Kidney (tissue), 14 donors: Measurements from ENCODE around the gene CRTAC1. TPM values are rescaled to one million over a fixed set of nuclear protein-coding genes. Genes with fewer than 3 reads are reported as not detected.

Experiments used
- DNase-seq, 5 donors: peaks; one replicate each; pipeline ENCODE4 v3.0.0-alpha.2; 2013 to 2020
- FAIRE-seq: peaks from 2 replicates; lab custom pipeline; 2012; peaks lifted over from hg19 to GRCh38; lab: Jason Lieb, UNC
- H3K27ac ChIP-seq, 2 donors: one replicate each; pipeline ENCODE4 v1.7.0; 2013; ENCODE audit warnings: low read depth in 2 of 2, low read length in 2 of 2, inconsistent platforms in 1 of 2
- H3K27me3 ChIP-seq: one replicate; pipeline ENCODE4 v1.7.1; 2013; ENCODE audit warnings: low read length, inconsistent platforms; ENCODE audit not compliant: control insufficient read depth, insufficient read depth
- H3K36me3 ChIP-seq, 3 donors: one replicate each; pipeline versions ENCODE4 v1.7.0 to v1.7.1; 2013; ENCODE audit warnings: low read length in 3 of 3, control low read depth in 1 of 3, inconsistent platforms in 1 of 3; ENCODE audit not compliant: insufficient read depth in 3 of 3, control insufficient read depth in 2 of 3
- H3K4me1 ChIP-seq, 3 donors: one replicate each; pipeline versions ENCODE4 v1.7.0 to v1.7.1; 2013; ENCODE audit warnings: low read length in 3 of 3, inconsistent platforms in 1 of 3, low read depth in 1 of 3; ENCODE audit not compliant: control insufficient read depth in 2 of 3, insufficient read depth in 2 of 3
- H3K4me3 ChIP-seq, 3 donors: one replicate each; pipeline versions ENCODE4 v1.7.0 to v1.8.1; 2013; ENCODE audit warnings: low read length in 3 of 3, control low read depth in 1 of 3, inconsistent platforms in 1 of 3
- H3K9ac ChIP-seq, 3 donors: one replicate each; pipeline versions ENCODE4 v1.7.0 to v1.7.1; 2013; ENCODE audit warnings: low read length in 3 of 3, control low read depth in 1 of 3, inconsistent platforms in 1 of 3
- H3K9me3 ChIP-seq, 3 donors: one replicate each; pipeline versions ENCODE4 v1.7.0 to v1.7.1; 2013; ENCODE audit warnings: low read length in 3 of 3, control low read depth in 1 of 3, inconsistent platforms in 1 of 3; ENCODE audit not compliant: control insufficient read depth in 2 of 3, insufficient read depth in 1 of 3
- CTCF ChIP-seq: IDR thresholded peaks from 3 replicates; pipeline ENCODE4 v1.5.1; 2012; ENCODE audit warnings: mild to moderate bottlenecking, moderate library complexity, borderline replicate concordance; ENCODE audit not compliant: insufficient read depth; ENCODE audit errors: extremely low read depth
- intact Hi-C: fragments of 100-400 bp; cut with DNase I; formaldehyde crosslinking; loops from one replicate; pipeline ENCODE4 v1.11.1; 2022
- polyA plus RNA-seq: library from polyadenylated mRNA; stranded (reverse); fragments of 350-450 nt; fragmentation: Illumina TruSeq; extraction: RNeasy Lipid Tissue Mini Kit (QIAGEN cat#74804); gene quantifications from one replicate; pipeline ENCODE4 v1.2.3, GENCODE V29; 2014; ENCODE audit warnings: low read depth, low replicate concordance; ENCODE audit not compliant: insufficient read depth
- total RNA-seq: library from RNA; stranded (reverse); fragmentation: NEBNext Ultra II Directional; extraction: Animal tissue kit (Norgen Biotek cat#: 25700); gene quantifications from one replicate; pipeline ENCODE4 v1.2.1, GENCODE V29; 2021
- donor health status: control.
- donor health status: control.
- donor health status: control.
- donor health status: control.
- donor health status: control.
- donor health status: DM: yes; HTN: yes; CAD: no.
- donor health status: Normal renal cell carcinoma (clear cell type).

CRTAC1 gene
- total and polyA plus RNA-seq, 2 donors from 2014 or later, result 6.1 to 7.2 TPM

- Histone ChIP-seq H3K9ac (no peak overlapping the region), H3K4me3 (no peak overlapping the region), H3K4me1 (no peaks in the 10 kb centered on the region), H3K9me3 (no peaks in the 10 kb centered on the region), H3K36me3 (no peaks in the 10 kb centered on the region), H3K27ac (no peak overlapping the region), H3K27me3 (no peaks in the 10 kb centered on the region)
- no peak for DNase-seq
- no peak for TF ChIP-seq CTCF
- intact Hi-C loops, result no loop called here
- FAIRE-seq, result no peak
These were observed 9.6 kb downstream of the CRTAC1 start for GRCh38 chr10:98020784-98021183.

GRCh38 chr10:98020254-98020653 lies 10.2 kb downstream of the CRTAC1 start:
- intact Hi-C loops, result no loop called here
- FAIRE-seq, result no peak

GRCh38 chr10:98019784-98020183 lies 10.6 kb downstream of the CRTAC1 start:
- Histone ChIP-seq H3K27ac (no peak overlapping the region), H3K9me3 (no peaks in the 10 kb centered on the region), H3K4me1 (no peaks in the 10 kb centered on the region), H3K36me3 (no peaks in the 10 kb centered on the region), H3K27me3 (no peaks in the 10 kb centered on the region), H3K4me3 (no peak overlapping the region), H3K9ac (no peak overlapping the region)
- intact Hi-C loops, result no loop called here
- FAIRE-seq (no peak), DNase-seq (no peak)
- TF ChIP-seq CTCF, result no peak

More at GRCh38 chr10:98020254-98020653, 10.2 kb downstream of the CRTAC1 start:
- Histone ChIP-seq H3K27me3 (no peaks in the 10 kb centered on the region), H3K36me3 (no peaks in the 10 kb centered on the region), H3K27ac (no peak overlapping the region), H3K9me3 (no peaks in the 10 kb centered on the region), H3K4me1 (no peaks in the 10 kb centered on the region), H3K9ac (no peak overlapping the region), H3K4me3 (no peak overlapping the region)
- no peak for TF ChIP-seq CTCF
- no peak for DNase-seq
